GM18867 (cell line): ENCODE measurements around the gene DYRK2.
A peak's percentile ranks its signal among the peaks of the same experiment; 100 is the strongest.

ENCODE experiments used
- ATAC-seq: cut with Tn5 transposase; IDR thresholded peaks from one replicate; pipeline ENCODE4 v1.9.1; 2021; ENCODE audit warnings: mild to moderate bottlenecking, moderate library complexity; ENCODE audit not compliant: unreplicated experiment

The DYRK2 gene

DNA sequence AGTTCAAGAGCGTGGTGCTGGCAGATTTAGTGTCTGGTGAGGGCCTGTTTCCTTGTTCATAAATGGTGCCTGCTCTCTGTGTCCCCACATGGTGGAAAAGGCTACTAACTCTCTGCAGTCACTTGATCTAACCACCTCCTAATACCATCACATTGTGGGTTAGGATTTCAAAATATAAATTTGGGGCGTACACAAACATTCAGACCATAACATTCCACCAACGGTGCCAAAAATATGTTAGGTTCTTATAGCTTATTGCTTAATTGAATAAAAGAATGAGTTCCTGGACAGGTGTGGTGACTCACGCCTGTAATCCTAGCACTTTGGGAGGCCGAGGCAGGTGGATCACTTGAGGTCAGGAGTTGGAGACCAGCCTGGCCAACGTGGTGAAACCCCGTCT lies 3.4 kb upstream of the DYRK2 start:
- no peak for ATAC-seq

DNA sequence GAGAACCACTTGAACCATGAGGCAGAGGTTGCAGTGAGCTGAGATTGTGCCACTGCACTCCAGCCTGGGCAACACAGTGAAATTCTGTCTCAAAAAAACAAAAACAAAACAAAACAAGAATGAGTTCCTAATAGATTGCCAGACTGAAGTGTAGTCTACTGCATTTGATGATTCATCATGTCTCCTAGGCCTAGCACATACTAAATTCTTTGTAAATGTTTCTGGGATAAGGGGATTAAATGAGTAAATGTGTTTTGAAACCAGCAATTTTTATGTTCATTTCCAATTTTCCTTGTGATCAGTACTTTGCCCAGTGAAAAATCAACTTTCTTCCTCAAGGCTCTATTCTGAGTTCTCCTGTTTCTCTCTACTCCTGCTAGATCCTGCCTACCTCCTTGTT lies 2.9 kb upstream of the DYRK2 start:
- ATAC-seq, result no peak

DNA sequence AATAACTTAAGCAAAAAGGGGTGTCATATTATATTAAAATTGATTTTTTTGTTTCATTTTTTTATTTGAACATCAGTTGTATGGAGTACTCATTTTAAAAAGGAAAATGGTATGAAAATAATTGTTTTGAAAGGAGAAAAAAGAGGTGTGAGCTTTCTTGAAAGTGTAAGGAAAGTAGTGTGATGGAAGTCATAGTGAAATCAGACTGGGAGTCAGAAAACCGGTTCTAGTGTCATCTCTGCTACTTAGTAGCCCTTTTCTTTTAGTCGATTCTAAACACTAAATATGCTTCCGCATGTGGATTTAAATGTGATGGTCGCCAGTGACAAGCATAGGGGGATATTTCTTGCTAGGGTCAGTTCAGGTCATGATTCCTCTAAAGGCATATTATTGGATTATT lies 1.8 kb upstream of the DYRK2 start:
- no peak for ATAC-seq

DNA sequence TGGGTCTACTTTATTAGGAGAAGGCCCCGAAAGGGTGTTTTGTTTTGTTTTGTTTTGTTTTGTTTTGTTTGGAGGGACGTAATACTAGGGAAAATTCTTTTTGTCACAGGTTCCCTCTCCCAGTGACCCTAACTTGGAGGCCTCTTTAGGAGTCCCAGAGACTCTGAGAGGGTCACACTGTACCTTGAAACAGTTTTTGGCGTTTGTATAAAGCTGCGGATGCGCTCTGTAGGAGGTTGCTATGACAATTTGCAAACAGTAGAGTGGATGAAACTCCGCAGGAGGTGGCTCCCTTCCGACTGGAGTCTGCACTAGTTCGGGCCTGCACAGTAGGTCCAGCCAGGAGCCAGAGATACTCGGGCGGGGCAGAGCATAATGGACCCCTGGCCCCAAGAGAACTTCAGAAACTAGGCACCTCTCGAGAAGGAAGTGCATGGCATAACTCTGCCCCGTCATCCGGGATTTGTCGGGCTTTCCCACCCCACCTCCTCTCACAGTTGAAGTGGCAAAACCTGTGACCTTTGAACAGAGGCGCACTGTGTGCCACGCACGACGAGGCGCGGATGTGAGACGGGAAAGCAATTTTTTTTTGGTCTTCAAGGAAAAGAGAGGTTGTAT lies 1.3 kb upstream of the DYRK2 start:
- no peak for ATAC-seq

DNA sequence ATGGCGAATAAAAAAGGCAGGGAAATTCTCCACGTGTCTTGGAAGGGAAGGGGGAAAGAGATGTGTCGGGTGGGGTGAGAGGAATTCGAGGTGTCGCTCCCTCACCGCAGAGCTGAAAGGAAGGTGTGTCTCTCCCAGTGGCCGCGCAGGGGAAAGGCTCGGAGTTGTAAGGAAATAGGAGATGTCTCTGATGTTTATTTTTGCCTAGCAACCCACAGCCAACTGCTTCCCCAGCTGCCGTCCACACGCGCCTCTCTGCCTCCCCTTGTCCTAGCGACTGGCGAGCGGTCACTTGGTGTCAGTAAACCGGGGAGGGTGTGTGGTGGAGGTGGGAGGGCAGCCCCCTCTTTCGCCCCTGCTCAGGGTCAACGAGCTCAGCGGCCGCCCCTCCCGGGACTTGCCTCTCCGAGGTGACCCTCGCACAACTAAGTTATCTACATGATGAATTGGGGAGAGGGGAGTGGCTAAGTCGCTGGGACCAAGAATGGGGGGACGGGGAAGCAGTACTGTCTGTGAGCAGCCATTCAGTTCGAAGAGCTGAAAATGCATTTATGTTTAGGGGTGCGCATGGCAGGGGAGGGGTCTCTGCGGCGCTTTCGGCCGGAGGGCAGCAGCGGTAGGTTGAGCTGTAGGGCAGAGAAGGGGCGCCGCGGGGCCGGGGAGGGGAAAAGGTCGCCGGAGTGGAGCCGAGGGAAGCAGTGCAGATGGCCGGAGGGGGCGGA lies 585 bp upstream of the DYRK2 start:
- ATAC-seq, result no peak

DNA sequence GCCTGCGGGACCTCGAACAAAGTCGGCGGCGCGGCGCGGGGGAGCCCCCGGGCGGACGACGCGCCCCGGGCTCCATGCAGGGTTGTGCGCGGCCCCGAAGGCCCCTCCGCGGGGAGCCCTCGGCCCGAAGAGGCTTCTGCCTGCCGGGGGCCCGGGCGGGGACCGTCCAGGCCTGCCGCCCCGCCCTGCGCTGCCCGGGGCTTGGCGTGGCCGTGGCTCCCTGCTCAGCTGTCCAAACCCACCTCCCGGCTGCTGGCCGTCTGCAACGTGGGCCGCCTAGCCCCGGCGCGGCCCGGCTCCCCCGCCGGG lies 670 bp downstream of the DYRK2 start:
- ATAC-seq, result peak; percentile 32

DNA sequence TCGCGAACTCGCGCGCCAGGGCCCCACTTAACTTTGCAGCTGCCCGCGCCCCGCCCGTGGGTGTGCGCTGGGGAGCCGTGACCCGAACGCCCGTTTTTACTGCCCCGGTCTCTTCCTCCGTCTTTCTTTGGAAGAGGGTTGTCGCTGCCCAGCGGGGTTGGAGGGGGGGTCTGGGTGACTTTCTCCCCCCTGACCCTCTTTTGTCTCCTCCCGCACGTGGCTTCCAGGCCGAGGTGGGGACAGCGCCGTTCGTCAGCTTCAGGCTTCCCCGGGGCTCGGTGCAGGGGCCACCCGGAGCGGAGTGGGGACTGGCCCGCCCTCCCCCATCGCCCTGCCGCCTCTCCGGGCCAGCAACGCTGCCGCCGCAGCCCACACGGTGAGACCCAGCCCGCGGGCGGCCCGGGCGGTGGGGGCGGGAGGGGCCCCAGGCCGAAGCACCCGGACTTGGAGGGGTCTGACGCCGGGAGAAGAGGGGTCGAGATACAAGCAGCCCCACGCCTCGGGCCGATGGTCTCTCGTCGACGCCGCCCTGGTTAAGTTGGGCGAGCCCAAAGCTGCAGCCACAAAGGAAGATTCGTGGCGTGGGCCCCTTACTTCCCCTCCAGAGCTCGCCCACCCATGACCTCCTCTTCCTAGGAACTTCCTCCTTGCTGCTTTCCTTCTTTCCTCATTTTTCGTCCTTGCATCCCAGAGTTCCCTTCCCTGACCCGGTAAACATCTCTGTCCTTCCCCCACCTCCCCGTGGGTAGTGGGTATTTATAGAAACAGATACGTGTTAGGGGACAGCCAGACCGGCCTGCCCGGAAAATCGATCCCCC lies 1.2 kb downstream of the DYRK2 start:
- ATAC-seq, result peak; percentile 14

DNA sequence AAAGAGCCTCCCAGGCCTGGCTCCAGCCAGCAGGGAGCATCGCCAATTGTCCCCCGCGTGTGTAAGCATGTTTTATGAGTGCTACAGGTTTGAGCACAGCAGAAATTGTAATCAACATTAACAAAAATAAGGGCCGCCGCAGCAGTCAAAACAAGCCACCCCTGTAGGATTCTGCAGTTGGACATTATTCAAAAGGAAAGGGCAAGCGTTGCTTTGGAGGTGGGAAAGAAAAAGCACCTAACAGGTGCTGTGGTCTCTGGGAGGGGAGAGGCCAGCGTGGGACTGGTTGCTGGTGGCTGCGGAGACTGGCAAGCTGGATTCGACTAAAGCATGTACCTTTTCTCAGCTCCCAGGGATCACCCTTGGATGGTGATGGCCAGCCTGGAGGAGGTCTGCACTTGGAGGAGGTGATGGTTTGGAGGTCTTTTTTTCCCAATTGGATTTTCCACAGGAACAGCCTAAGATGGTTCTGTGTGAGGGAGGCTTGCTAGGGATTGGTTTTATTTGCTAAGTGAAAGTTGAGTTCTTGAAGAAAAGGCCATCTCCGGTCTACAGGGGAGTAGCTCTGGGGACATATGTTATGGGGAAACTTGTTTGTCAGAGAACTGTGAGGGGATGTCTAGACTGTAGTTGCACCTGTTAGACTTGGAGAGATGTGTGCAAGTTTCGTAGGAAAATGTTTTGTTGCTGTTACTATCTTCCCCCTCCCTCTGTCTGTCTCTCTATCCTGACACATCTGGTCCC lies 2.0 kb downstream of the DYRK2 start:
- no peak for ATAC-seq

DNA sequence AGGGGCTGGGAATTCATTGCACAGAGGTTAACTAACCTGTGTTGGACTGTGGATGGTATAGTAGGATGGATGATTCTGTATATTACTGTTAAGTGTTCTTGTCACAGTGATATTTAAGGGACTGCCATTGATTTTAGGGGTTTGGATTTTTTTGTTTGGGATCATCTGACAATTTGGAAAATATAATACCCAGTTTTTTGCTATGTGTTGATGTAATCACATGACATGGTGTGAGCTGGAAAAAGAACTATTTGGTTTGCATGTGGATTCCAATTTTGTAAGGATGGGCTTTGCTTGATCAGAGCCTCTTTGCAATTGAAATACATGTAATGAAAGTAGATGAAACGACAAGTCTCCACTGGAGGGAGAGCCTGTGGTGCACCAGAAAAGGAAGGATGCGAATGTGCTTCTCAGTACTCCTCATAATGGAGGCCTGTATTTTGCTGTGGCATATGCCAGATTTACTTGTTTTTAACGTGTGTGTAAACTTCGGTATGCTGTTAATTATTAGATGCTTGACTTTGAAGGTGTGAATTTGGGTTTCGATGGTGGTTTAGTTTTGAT lies 2.7 kb downstream of the DYRK2 start:
- peak; percentile 33 for ATAC-seq

DNA sequence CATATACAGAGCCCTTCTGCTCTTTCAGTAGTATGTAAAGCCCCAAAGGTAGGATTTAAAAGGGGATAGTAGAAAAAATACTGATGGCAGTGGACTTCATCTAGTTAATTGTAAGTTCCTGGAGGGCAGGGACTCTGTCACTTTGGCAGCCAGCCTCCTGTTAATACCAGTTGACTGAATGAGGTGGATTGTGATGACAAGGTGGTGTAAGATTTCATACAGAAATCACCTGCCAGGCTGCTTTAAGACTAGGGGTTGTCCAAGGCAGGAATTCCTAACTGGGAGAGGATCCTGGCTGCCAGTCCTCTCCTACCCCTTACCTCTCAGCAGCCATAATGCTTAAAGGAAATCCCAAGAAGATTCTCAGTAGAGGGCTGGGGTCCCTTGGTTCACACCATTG lies 7.3 kb downstream of the DYRK2 start:
- ATAC-seq, result no peak

DNA sequence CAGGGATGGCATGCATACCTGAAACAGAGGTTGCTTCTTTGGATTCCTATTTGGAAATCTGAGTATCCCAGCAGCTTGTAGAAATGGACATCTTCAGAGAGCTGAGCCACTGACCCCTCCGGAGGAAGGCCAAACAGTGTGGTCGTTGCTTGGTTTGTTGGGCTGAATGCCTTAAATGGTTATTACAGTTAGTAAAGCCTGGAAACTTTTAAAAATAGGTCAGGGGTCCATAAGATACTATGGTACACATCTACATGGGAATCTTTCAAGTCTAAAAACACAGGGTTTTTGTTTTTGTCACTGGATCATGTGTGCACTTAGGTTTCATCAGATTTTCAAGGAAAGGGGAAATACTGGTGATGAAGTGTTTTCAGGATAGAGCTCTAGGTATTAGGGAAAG lies 7.7 kb downstream of the DYRK2 start:
- ATAC-seq, result no peak

DNA sequence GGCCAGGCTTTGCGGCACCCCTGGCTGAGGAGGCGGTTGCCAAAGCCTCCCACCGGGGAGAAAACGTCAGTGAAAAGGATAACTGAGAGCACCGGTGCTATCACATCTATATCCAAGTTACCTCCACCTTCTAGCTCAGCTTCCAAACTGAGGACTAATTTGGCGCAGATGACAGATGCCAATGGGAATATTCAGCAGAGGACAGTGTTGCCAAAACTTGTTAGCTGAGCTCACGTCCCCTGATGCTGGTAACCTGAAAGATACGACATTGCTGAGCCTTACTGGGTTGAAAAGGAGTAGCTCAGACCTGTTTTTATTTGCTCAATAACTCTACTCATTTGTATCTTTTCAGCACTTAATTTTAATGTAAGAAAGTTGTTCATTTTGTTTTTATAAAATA lies 9.9 kb downstream of the DYRK2 start:
- no peak for ATAC-seq

DNA sequence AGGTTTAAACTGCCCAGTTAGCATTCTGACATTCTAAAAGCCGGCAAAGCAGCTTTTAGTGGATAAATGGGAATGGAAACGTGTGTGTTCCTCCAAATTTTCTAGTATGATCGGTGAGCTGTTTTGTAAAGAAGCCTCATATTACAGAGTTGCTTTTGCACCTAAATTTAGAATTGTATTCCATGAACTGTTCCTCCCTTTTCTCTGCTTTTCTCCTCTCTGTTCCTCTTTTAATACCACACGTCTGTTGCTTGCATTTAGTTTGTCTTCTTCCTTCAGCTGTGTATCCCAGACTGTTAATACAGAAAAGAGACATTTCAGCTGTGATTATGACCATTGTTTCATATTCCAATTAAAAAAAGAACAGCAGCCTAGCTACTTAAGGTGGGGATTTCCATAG lies 10.7 kb downstream of the DYRK2 start:
- ATAC-seq, result no peak

DNA sequence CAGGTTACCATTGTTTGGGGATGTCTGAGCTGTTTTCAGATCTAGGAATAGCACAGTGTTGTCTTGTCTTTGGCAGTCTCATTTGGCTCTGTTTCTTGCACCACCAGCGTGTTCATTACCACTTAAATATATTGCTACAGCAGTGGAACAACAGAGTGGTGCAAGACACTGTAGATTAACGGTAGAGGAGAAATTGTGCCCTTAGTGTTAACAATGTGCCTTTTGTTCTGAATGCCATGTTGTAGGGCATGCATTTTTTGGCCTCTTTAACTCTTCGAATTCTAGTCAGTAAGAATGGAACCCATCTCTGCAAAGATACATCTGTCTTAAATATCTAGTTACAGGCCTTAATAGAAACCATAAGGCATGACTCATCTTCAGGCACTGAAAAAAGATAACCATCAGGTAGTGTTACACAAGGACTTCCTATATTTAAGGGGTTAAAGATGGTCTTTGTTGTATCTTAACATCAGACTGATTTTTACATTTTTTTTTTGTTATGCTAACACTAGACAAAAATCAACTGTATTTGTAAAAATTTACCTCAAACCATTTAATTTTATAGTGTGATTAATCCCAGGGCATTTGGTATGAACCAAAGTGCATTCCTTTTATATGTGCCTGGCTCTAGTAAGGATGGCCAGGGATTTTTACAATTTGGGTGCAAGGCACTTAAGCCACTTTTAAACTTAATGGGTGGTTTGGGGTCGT lies 12.9 kb downstream of the DYRK2 start:
- no peak for ATAC-seq

DNA sequence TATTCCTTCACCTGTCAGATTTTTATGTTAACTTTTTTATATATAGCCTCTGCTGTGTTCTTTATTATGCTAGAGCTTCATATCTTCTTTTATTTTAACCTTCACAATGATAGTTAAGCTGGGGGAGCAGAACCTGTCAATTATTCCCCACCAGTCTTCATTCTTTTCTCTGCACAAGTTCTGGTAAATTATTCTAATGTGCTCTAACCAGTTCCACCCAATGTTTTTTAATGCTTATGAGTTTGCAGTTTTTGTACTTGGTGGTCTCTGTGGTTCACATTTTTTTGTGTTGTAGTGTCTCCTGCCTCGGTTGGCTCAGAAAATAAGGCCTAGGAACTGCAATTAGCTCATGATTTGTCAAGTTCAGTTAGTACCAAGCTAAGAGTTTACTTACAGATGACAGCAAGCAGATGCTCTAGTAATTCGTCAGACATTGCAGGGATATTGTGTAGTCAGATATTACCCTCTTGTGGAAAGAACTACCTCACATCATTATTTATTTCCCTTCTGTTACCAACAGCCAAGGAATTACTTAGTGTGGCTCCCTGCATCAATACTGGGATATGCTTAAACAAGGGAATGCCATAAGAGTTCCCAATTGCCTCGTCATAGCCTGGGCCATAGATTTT lies 14.5 kb downstream of the DYRK2 start:
- ATAC-seq, result no peak

DNA sequence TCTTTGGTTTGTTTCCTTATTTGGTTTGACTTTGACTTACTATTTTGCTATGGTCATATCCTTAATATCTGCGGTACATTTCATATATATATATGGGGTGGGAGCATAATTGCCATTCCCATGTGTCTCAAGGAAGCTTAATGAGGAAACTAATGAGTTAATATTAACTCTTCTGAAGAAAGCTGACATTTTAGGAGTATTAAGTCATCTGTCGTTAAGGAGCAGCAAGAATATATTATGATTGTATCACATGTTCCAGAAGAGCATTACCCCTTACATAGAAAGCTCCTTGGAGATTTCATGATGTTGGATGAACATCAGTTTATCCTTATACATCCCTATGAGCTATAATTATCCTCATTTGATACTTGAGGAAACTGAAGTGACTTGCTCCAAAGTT lies 15.6 kb downstream of the DYRK2 start:
- no peak for ATAC-seq

DNA sequence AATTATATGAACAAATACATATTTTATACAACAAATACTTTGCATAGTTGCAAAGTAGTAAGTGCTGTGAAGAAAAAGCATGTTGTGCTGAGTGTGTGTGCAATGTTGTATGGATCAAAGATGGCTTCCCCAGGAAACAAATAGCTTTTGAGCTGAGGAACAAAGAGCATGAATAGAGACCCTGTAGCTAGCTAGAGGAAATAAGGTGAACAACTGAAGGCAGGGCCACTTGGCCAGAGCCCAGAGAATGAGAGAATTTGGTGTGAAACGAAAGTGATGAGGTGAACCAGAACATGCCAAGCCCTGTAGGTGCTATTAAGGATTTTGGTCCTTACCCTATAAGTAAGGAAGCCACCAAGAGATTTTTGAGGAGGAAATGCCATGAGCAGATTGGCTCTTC lies 17.1 kb downstream of the DYRK2 start:
- no peak for ATAC-seq

DNA sequence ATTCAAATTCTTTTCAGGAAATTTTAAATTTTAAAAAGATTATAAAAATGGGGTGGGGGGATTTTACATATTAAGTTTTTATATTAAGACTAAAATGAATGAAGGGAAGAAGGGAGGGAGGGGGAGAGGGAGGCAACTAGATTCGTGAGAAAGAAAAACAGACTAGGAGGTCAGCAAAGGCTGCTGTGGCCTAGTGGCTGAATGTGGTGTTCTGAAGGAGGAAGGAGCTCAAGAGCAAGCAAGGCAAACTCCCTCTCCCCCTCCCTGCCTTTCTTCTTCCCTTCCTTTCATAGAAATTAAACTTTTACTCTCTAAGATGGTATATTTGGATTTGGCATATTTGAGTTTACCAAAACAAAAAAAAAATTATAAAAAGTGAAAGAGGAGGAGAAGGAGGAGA lies 18.1 kb downstream of the DYRK2 start:
- ATAC-seq, result no peak

DNA sequence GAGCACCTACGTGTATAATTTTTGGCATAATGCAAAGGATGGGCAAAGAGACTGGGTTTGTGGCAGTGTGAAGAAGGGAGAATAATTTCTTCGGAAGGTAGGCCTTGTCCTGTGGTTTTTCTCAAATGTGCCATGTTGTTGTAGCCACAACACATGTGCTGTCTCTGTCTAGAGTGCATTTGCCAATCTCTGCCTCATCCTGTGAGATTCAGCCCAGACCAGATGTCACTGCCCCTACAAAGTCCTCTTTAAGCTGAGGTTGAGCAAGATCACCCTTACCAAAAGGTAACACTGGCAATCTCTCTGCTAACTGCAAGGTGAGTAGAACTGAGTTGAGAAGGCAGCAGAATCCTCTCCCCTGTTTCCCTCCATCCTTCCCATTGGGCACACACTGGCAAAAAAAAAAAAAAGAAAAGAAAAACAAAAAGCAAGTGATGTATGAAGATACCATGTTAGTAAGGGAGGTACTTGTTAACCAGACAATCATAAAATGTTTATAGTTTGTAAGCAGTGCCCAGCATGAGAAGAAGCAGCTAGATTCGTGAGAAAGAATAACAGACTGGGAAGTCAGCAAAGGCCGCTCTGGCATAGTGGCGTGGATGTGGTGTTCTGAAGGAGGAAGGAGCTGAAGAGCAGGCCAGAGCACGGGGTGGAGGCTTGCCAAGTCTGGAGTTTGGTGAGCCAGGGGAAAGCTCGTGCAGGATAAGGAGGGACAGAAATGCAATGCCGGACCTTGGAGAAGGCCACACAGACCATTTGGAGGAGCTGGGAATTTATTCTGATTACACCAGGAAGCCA lies 18.9 kb downstream of the DYRK2 start:
- ATAC-seq, result no peak
